ENCODE results near the gene SEMA5B.

GRCh38 chr3:122962149-122962548 is 65.4 kb downstream of the SEMA5B start:
- no peak for TF ChIP-seq CTCF (IDR thresholded peaks at IDR 0.05)
- TF ChIP-seq POLR2A (IDR thresholded peaks at IDR 0.05) = no peak
